ENCODE measurements around the gene DNAI2.
"Not testable (repeated sequence)": the region's sequence is repeated elsewhere in the genome, so short reads cannot be mapped to it uniquely, and the experiment has no call there.

DNA sequence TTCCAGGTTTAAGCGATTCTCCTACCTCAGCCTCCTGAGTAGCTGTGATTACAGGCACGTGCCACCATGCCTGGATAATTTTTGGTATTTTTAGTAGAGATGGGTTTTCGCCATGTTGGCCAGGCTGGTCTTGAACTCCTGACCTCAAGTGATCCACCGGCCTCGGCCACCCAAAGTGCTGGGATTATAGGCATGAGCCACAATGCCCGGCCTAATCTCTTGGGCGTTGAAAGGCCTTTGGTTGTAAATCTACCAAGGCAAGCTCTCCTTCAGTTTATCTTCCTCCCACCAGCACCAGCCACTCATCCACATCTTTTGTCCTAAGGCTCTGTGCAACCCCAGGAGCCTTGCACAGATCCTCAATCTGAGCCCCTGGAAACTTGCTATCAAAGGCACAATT is 5.6 kb downstream of the DNAI2 start:
- TF ChIP-seq, protein P1, sequence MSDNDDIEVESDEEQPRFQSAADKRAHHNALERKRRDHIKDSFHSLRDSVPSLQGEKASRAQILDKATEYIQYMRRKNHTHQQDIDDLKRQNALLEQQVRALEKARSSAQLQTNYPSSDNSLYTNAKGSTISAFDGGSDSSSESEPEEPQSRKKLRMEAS (IDR thresholded peaks at IDR 0.05; ENCODE audit: low read depth) = not testable (repeated sequence)
- not testable (repeated sequence) for TF ChIP-seq POLR2AphosphoS5 (IDR thresholded peaks at IDR 0.05; ENCODE audit: low read depth, low read length); TAF1 (IDR thresholded peaks at IDR 0.05; ENCODE audit: borderline replicate concordance, low read depth, low read length); JUND (IDR thresholded peaks at IDR 0.05); TEAD4 (IDR thresholded peaks at IDR 0.05; ENCODE audit: borderline replicate concordance, insufficient read depth)
- TF ChIP-seq, protein P2, sequence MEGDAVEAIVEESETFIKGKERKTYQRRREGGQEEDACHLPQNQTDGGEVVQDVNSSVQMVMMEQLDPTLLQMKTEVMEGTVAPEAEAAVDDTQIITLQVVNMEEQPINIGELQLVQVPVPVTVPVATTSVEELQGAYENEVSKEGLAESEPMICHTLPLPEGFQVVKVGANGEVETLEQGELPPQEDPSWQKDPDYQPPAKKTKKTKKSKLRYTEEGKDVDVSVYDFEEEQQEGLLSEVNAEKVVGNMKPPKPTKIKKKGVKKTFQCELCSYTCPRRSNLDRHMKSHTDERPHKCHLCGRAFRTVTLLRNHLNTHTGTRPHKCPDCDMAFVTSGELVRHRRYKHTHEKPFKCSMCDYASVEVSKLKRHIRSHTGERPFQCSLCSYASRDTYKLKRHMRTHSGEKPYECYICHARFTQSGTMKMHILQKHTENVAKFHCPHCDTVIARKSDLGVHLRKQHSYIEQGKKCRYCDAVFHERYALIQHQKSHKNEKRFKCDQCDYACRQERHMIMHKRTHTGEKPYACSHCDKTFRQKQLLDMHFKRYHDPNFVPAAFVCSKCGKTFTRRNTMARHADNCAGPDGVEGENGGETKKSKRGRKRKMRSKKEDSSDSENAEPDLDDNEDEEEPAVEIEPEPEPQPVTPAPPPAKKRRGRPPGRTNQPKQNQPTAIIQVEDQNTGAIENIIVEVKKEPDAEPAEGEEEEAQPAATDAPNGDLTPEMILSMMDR (IDR thresholded peaks at IDR 0.05) = not testable (repeated sequence)

Measured in SK-N-SH (cell line).